HCT116 (cell line): Measurements from ENCODE around the gene SRF. TPM values are rescaled to one million over a fixed set of nuclear protein-coding genes. Genes with fewer than 3 reads are reported as not detected.

ENCODE experiments used
- ATAC-seq: fragments of 200-7000 bp; cut with Tn5 transposase; 2 replicates; pipeline ENCODE4 v1.9.1; 2020; ENCODE audit warnings: mild to moderate bottlenecking, moderate library complexity
- BruUV-seq: library from RNA; stranded (reverse); fragments of 400-500 nt; replicated peaks from 2 replicates; lab custom pipeline; 2021; lab: Mats Ljungman, UMichigan
- CTCF ChIA-PET: fragments of 300-600 bp; sonication (Branson Sonifier 250); formaldehyde crosslinking; loops from one replicate; lab custom pipeline; 2021; ENCODE audit warnings: antibody characterized with exemption; lab: Charles Lee
- POLR2A ChIA-PET: fragments of 300-600, 350-600 bp; sonication (Branson Sonifier 250); formaldehyde crosslinking; loops from one replicate; lab custom pipeline; 2021; ENCODE audit warnings: antibody characterized with exemption; lab: Charles Lee
- RAD21 ChIA-PET, 2 experiments: fragments of 300-600 bp; sonication (Branson Sonifier 250); formaldehyde crosslinking; loops; one replicate each; lab custom pipeline; 2023; ENCODE audit warnings: low total read pairs in 2 of 2; ENCODE audit not compliant: uncharacterized antibody in 2 of 2, unreplicated experiment in 2 of 2, low non-redundant PET in 1 of 2; lab: Charles Lee
- DNase-seq: peaks from one replicate; pipeline ENCODE4 v3.0.0-alpha.2; 2010; ENCODE audit warnings: low read depth, low spot score
- H2AFZ ChIP-seq: fragments of 200-600 bp; shearing (Covaris generic), sonication (generic); 2 replicates; pipeline ENCODE4 v1.6.1; 2017; ENCODE audit warnings: low read depth, mixed run types, mixed read lengths, antibody characterized with exemption, low read length; ENCODE audit not compliant: poor library complexity, severe bottlenecking
- H3K27ac ChIP-seq: 2 replicates; pipeline ENCODE4 v1.5.1; 2012; ENCODE audit warnings: low read depth, low read length
- H3K27me3 ChIP-seq: fragments of 200-600 bp; sonication (generic); 2 replicates; pipeline ENCODE4 v1.6.1; 2016; ENCODE audit warnings: mixed run types, low read length, mixed read lengths; ENCODE audit not compliant: insufficient read depth
- H3K36me3 ChIP-seq, 2 experiments: fragments of 200-500 bp in 1 of 2; fragments of 200-600 bp in 1 of 2; sonication (Bioruptor generic) in 1 of 2; sonication (generic) in 1 of 2; 2 replicates each; pipeline versions ENCODE4 v1.5.1 to v1.6.1; 2014 to 2016; ENCODE audit warnings: low read length in 2 of 2, inconsistent platforms in 1 of 2, mixed read lengths in 1 of 2, mixed run types in 1 of 2; ENCODE audit not compliant: insufficient read depth in 2 of 2, control insufficient read depth in 1 of 2
- H3K4me1 ChIP-seq, 2 experiments: fragments of 200-600 bp in 1 of 2; sonication (generic) in 1 of 2; 2 replicates each; pipeline versions ENCODE4 v1.5.1 to v1.6.1; 2012 to 2017; ENCODE audit warnings: low read length in 2 of 2, inconsistent platforms in 1 of 2, mild to moderate bottlenecking in 1 of 2, mixed read lengths in 1 of 2, mixed run types in 1 of 2, moderate library complexity in 1 of 2; ENCODE audit not compliant: insufficient read depth in 2 of 2, control insufficient read depth in 1 of 2
- H3K4me2 ChIP-seq: fragments of 200-600 bp; sonication (generic); 2 replicates; pipeline ENCODE4 v1.6.1; 2017; ENCODE audit warnings: mixed run types, low read length, mixed read lengths
- H3K4me3 ChIP-seq, 2 experiments: fragments of 200-600 bp in 1 of 2; sonication (generic) in 1 of 2; replicated peaks in 1 of 2; 2 replicates each; pipeline ENCODE4 v1.5.1; 2011 to 2016; ENCODE audit warnings: low read length in 2 of 2, control low read depth in 1 of 2, low read depth in 1 of 2, mild to moderate bottlenecking in 1 of 2, mixed read lengths in 1 of 2, mixed run types in 1 of 2
- H3K79me2 ChIP-seq: fragments of 200-600 bp; sonication (generic); 2 replicates; pipeline ENCODE4 v1.6.1; 2017; ENCODE audit warnings: mild to moderate bottlenecking, mixed run types, low read length, moderate library complexity, mixed read lengths; ENCODE audit not compliant: insufficient read depth
- H3K9ac ChIP-seq: fragments of 200-600 bp; sonication (generic); 2 replicates; pipeline ENCODE4 v1.6.1; 2016; ENCODE audit warnings: low read length, mixed read lengths
- H3K9me2 ChIP-seq: fragments of 200-600 bp; sonication (generic), shearing (Covaris generic); 2 replicates; pipeline ENCODE4 v1.6.1; 2017; ENCODE audit warnings: mixed run types, mild to moderate bottlenecking, moderate library complexity; ENCODE audit not compliant: insufficient read depth
- H3K9me3 ChIP-seq, 2 experiments: fragments of 200-500 bp in 1 of 2; fragments of 200-600 bp in 1 of 2; sonication (Bioruptor generic) in 1 of 2; sonication (generic) in 1 of 2; 2 replicates each; pipeline ENCODE4 v1.6.1; 2014 to 2017; ENCODE audit warnings: low read length in 2 of 2, mixed read lengths in 2 of 2, inconsistent platforms in 1 of 2, low read depth in 1 of 2, mild to moderate bottlenecking in 1 of 2, mixed run types in 1 of 2, moderate library complexity in 1 of 2; ENCODE audit not compliant: control insufficient read depth in 1 of 2, insufficient read depth in 1 of 2
- H4K20me1 ChIP-seq: fragments of 200-600 bp; sonication (generic), shearing (Covaris generic); 2 replicates; pipeline ENCODE4 v1.6.1; 2017; ENCODE audit warnings: mixed run types, mild to moderate bottlenecking, moderate library complexity; ENCODE audit not compliant: insufficient read depth
- ATF3 ChIP-seq: IDR thresholded peaks from 2 replicates; pipeline ENCODE4 v1.6.1; 2012
- CBX3 ChIP-seq: IDR thresholded peaks from 2 replicates; pipeline ENCODE4 v1.6.1; 2012; ENCODE audit warnings: low read depth
- CEBPB ChIP-seq: IDR thresholded peaks from 2 replicates; pipeline ENCODE4 v1.6.1; 2012; ENCODE audit warnings: low read depth
- CTCF ChIP-seq, 3 experiments: fragments of 200-600 bp in 1 of 3; sonication (generic) in 1 of 3; IDR thresholded peaks in 2 of 3; conservative IDR thresholded peaks in 1 of 3; 2 replicates each; pipeline ENCODE4 v1.5.1; 2012 to 2017; ENCODE audit warnings: low read depth in 2 of 3, low read length in 2 of 3, antibody characterized with exemption in 1 of 3, borderline replicate concordance in 1 of 3, control low read depth in 1 of 3, mild to moderate bottlenecking in 1 of 3, mixed read lengths in 1 of 3, mixed run types in 1 of 3, moderate library complexity in 1 of 3; ENCODE audit not compliant: insufficient read depth in 1 of 3
- EGR1 ChIP-seq: IDR thresholded peaks from 2 replicates; pipeline ENCODE4 v1.6.1; 2012; ENCODE audit warnings: low read depth
- EZH2phosphoT487 ChIP-seq: fragments of 200-600 bp; IDR thresholded peaks from 2 replicates; pipeline ENCODE4 v1.6.1; 2018; ENCODE audit warnings: antibody characterized with exemption, borderline replicate concordance
- FOSL1 ChIP-seq: IDR thresholded peaks from 2 replicates; pipeline ENCODE4 v1.6.1; 2012; ENCODE audit warnings: low read depth
- JUND ChIP-seq: IDR thresholded peaks from 2 replicates; pipeline ENCODE4 v1.6.1; 2012
- POLR2AphosphoS5 ChIP-seq: IDR thresholded peaks from 2 replicates; pipeline ENCODE4 v1.6.1; 2011; ENCODE audit warnings: mild to moderate bottlenecking, low read depth, low read length, moderate library complexity
- RAD21 ChIP-seq: IDR thresholded peaks from 2 replicates; pipeline ENCODE4 v1.6.1; 2012; ENCODE audit warnings: low read depth, mild to moderate bottlenecking
- REST ChIP-seq: IDR thresholded peaks from 2 replicates; pipeline ENCODE4 v1.6.1; 2012; ENCODE audit warnings: low read depth
- SIN3A ChIP-seq: IDR thresholded peaks from 2 replicates; pipeline ENCODE4 v1.6.1; 2012; ENCODE audit warnings: low read depth
- SRF ChIP-seq: IDR thresholded peaks from 2 replicates; pipeline ENCODE4 v1.6.1; 2012; ENCODE audit warnings: low read depth
- YY1 ChIP-seq: IDR thresholded peaks from 2 replicates; pipeline ENCODE4 v1.6.1; 2011; ENCODE audit warnings: low read length, low read depth, moderate library complexity, mild to moderate bottlenecking; ENCODE audit not compliant: insufficient replicate concordance; ENCODE audit errors: extremely low read depth
- ZNF274 ChIP-seq: fragments of 200-500 bp; sonication (Bioruptor generic); IDR thresholded peaks from 2 replicates; pipeline ENCODE4 v1.6.1; 2014; ENCODE audit warnings: mild to moderate bottlenecking, low read depth, low read length, inconsistent platforms
- intact Hi-C: fragments of 100-400 bp; cut with micrococcal nuclease; formaldehyde crosslinking; loops from 2 replicates; pipeline ENCODE4 v1.10.0; 2022
- total RNA-seq: library from RNA; stranded (reverse); gene quantifications from one replicate; pipeline ENCODE4 v1.2.1, GENCODE V29; 2021; ENCODE audit not compliant: unreplicated experiment
- TF ChIP-seq, protein P1 (sequence below): IDR thresholded peaks from 2 replicates; pipeline ENCODE4 v1.6.1; 2012

The SRF gene
- total RNA-seq, 1 experiment from 2014 or later, result 28.1 TPM

- Histone ChIP-seq H3K27ac (no peak overlapping the region), H3K27me3 (no peaks in the 10 kb centered on the region), H3K4me2 (no peak overlapping the region), H3K9me3 (no peaks in the 10 kb centered on the region), H3K9me2 (no peaks in the 10 kb centered on the region), H3K36me3 (peaks cover 0 to 10% of the 10 kb centered on the region in 2 experiments; a peak in 1 of 4 replicates), H3K4me1 (peaks cover 3 to 9% of the 10 kb centered on the region in 2 experiments; a peak in 1 of 4 replicates), H2AFZ (no peak overlapping the region), H3K4me3 (no peak overlapping the region), H3K79me2 (no peaks in the 10 kb centered on the region), H3K9ac (no peak overlapping the region), H4K20me1 (no peaks in the 10 kb centered on the region)
- ChIA-PET CTCF (interaction anchor here (0.7 kb wide), 1 partner anchor 17 kb away, joined by 4 read pairs; no protein-coding TSS in a partner anchor), POLR2A (no interaction called here), RAD21 (interaction anchor here in 1 of 2 experiments (0.5 kb wide), 1 partner anchor 26 kb away, joined by 3 read pairs; no protein-coding TSS in a partner anchor)
- intact Hi-C loops, result no loop called here
- DNase-seq (no peak), ATAC-seq (no peak)
- TF ChIP-seq POLR2AphosphoS5 (no peak), JUND (no peak), CBX3 (no peak), SRF (no peak), ZNF274 (no peak), YY1 (no peak), ATF3 (no peak), EGR1 (no peak), CTCF (IDR thresholded peaks at IDR 0.05 in 2 of 3, conservative IDR thresholded peaks at IDR 0.05 in 1 of 3; ENCODE audit: borderline replicate concordance in 1 of 3, insufficient read depth in 1 of 3, low read depth in 2 of 3, low read length in 2 of 3) (no peak), FOSL1 (no peak), REST (no peak), EZH2phosphoT487 (no peak), RAD21 (no peak), CEBPB (no peak), SIN3A (no peak)
- TF ChIP-seq, protein P1, sequence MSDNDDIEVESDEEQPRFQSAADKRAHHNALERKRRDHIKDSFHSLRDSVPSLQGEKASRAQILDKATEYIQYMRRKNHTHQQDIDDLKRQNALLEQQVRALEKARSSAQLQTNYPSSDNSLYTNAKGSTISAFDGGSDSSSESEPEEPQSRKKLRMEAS, result no peak
- no TSS peak for BruUV-seq
These were observed 24.1 kb upstream of the SRF start for GRCh38 chr6:43146709-43147688.
